Measurements from ENCODE around the gene NACC1.
A peak's percentile ranks its signal among the peaks of the same experiment; 100 is the strongest.

DNA sequence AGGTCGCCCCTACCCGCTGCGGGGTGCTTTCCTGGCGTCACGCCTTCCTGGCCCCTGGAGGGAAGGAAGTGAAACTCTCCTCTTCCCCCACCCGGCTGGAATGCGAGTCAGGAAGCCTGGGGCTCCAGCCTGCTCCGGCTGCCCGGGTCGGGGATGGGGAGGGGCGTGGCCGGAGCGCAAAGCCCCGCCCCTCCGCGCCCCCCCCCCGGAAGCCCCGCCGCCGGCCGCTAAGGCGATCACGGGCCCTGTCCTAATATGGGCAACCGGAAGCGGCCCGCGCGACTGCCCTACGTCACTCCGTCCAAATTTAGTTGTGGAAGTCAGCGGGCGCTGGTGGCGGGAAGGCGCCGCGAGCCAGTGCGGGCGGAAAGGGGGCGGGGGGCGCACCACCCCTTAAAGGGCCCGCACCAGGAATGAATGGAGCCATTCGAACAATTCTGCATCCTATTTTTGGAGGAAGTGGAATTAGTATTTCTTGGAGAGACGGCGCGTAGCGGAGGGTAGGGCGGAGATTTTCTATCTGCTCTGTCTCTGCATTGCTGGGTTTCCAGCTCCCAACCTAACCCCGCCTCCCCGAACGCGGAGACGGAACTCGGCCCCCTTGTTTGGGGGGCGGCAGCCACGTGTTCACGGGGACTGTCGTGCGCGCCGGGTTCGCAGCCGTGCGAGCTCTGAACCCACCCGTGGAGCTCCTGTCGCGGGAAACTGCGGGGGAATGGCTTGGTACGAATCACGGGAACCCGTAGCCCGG, 33.7 kb downstream of the NACC1 start:
- TF ChIP-seq POLR2A (IDR thresholded peaks at IDR 0.05) (peak; percentile 98), EP300 (IDR thresholded peaks at IDR 0.05) (peak; percentile 78)
- TF ChIP-seq, protein P1, sequence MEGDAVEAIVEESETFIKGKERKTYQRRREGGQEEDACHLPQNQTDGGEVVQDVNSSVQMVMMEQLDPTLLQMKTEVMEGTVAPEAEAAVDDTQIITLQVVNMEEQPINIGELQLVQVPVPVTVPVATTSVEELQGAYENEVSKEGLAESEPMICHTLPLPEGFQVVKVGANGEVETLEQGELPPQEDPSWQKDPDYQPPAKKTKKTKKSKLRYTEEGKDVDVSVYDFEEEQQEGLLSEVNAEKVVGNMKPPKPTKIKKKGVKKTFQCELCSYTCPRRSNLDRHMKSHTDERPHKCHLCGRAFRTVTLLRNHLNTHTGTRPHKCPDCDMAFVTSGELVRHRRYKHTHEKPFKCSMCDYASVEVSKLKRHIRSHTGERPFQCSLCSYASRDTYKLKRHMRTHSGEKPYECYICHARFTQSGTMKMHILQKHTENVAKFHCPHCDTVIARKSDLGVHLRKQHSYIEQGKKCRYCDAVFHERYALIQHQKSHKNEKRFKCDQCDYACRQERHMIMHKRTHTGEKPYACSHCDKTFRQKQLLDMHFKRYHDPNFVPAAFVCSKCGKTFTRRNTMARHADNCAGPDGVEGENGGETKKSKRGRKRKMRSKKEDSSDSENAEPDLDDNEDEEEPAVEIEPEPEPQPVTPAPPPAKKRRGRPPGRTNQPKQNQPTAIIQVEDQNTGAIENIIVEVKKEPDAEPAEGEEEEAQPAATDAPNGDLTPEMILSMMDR (IDR thresholded peaks at IDR 0.05), result peak in 1 of 3 donors; percentile 40

Data from ovary (tissue), 3 donors.